Loucy (cell line): ENCODE data around the gene NDUFAF4.

Experiments
- H2AFZ ChIP-seq: fragments of 200-600 bp; sonication (generic); 2 replicates; pipeline ENCODE4 v1.6.0; 2016; ENCODE audit warnings: antibody characterized with exemption, mild to moderate bottlenecking, low read length, moderate library complexity
- H3F3A ChIP-seq: fragments of 200-600 bp; 2 replicates; pipeline ENCODE4 v1.6.0; 2016; ENCODE audit warnings: antibody characterized with exemption, low read depth, mild to moderate bottlenecking
- H3K27me3 ChIP-seq: fragments of 200-600 bp; sonication (generic); 2 replicates; pipeline ENCODE4 v1.6.1; 2014; ENCODE audit warnings: low read length, mild to moderate bottlenecking; ENCODE audit not compliant: insufficient read depth, poor library complexity, severe bottlenecking
- H3K36me3 ChIP-seq: fragments of 200-600 bp; sonication (generic); 2 replicates; pipeline ENCODE4 v1.6.1; 2016; ENCODE audit warnings: low read length; ENCODE audit not compliant: insufficient read depth
- H3K4me1 ChIP-seq: fragments of 200-600 bp; sonication (generic); 2 replicates; pipeline ENCODE4 v1.5.1; 2014; ENCODE audit warnings: low read length, mild to moderate bottlenecking; ENCODE audit not compliant: insufficient read depth, poor library complexity, severe bottlenecking
- H3K4me2 ChIP-seq: fragments of 200-600 bp; sonication (generic); 2 replicates; pipeline ENCODE4 v1.6.0; 2014; ENCODE audit warnings: antibody characterized with exemption, low read length, low read depth, mild to moderate bottlenecking; ENCODE audit not compliant: poor library complexity, severe bottlenecking
- H3K4me3 ChIP-seq: fragments of 200-600 bp; sonication (generic); 2 replicates; pipeline ENCODE4 v1.5.1; 2014; ENCODE audit warnings: low read length, mild to moderate bottlenecking, mixed read lengths; ENCODE audit not compliant: poor library complexity, severe bottlenecking
- H3K79me2 ChIP-seq: fragments of 200-600 bp; sonication (generic); 2 replicates; pipeline ENCODE4 v1.6.1; 2014; ENCODE audit warnings: low read length; ENCODE audit not compliant: insufficient read depth
- H3K9ac ChIP-seq: fragments of 200-600 bp; sonication (generic); 2 replicates; pipeline ENCODE4 v1.6.0; 2014; ENCODE audit warnings: mild to moderate bottlenecking, low read depth, low read length, moderate library complexity; ENCODE audit not compliant: poor library complexity, severe bottlenecking
- H3K9me2 ChIP-seq: fragments of 200-600 bp; sonication (generic); replicated peaks from 2 replicates; pipeline ENCODE4 v1.6.1; 2016; ENCODE audit warnings: low read depth, low read length, mixed read lengths
- H3K9me3 ChIP-seq: fragments of 200-600 bp; sonication (generic); 2 replicates; pipeline ENCODE4 v1.6.1; 2014; ENCODE audit warnings: mild to moderate bottlenecking, antibody characterized with exemption, low read length, low read depth; ENCODE audit not compliant: insufficient read depth
- H4K20me1 ChIP-seq: fragments of 200-600 bp; sonication (generic); 2 replicates; pipeline ENCODE4 v1.6.0; 2014; ENCODE audit warnings: antibody characterized with exemption, low read length, mild to moderate bottlenecking; ENCODE audit not compliant: insufficient read depth, poor library complexity, severe bottlenecking
- EZH2phosphoT487 ChIP-seq: fragments of 200-600 bp; IDR thresholded peaks from 2 replicates; pipeline ENCODE4 v1.6.1; 2018; ENCODE audit warnings: antibody characterized with exemption, mild to moderate bottlenecking, moderate library complexity, borderline replicate concordance
- TF ChIP-seq, protein P1 (sequence below): fragments of 200-600 bp; sonication (generic); conservative IDR thresholded peaks from 2 replicates; pipeline ENCODE4 v1.5.1; 2014; ENCODE audit warnings: mild to moderate bottlenecking, antibody characterized with exemption, low read length

Gene NDUFAF4

GRCh38 chr6:96861588-96861987 lies 36.1 kb downstream of the NDUFAF4 start:
- Histone ChIP-seq H3K4me1 (no peaks in the 10 kb centered on the region), H3K4me2 (no peak overlapping the region), H3K4me3 (no peak overlapping the region), H4K20me1 (no peaks in the 10 kb centered on the region), H3F3A (no peaks in the 10 kb centered on the region), H3K9ac (no peak overlapping the region), H3K9me3 (no peaks in the 10 kb centered on the region), H3K27me3 (no peaks in the 10 kb centered on the region), H3K79me2 (no peaks in the 10 kb centered on the region), H2AFZ (no peak overlapping the region), H3K9me2 (no peaks in the 10 kb centered on the region), H3K36me3 (no peaks in the 10 kb centered on the region)
- TF ChIP-seq EZH2phosphoT487: no peak
- TF ChIP-seq, protein P1, sequence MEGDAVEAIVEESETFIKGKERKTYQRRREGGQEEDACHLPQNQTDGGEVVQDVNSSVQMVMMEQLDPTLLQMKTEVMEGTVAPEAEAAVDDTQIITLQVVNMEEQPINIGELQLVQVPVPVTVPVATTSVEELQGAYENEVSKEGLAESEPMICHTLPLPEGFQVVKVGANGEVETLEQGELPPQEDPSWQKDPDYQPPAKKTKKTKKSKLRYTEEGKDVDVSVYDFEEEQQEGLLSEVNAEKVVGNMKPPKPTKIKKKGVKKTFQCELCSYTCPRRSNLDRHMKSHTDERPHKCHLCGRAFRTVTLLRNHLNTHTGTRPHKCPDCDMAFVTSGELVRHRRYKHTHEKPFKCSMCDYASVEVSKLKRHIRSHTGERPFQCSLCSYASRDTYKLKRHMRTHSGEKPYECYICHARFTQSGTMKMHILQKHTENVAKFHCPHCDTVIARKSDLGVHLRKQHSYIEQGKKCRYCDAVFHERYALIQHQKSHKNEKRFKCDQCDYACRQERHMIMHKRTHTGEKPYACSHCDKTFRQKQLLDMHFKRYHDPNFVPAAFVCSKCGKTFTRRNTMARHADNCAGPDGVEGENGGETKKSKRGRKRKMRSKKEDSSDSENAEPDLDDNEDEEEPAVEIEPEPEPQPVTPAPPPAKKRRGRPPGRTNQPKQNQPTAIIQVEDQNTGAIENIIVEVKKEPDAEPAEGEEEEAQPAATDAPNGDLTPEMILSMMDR: no peak

GRCh38 chr6:96856856-96857255 lies 40.8 kb downstream of the NDUFAF4 start:
- Histone ChIP-seq H3K9ac (no peak overlapping the region), H3K4me3 (no peak overlapping the region), H3K27me3 (no peaks in the 10 kb centered on the region), H3K4me1 (no peaks in the 10 kb centered on the region), H4K20me1 (no peaks in the 10 kb centered on the region), H3K36me3 (no peaks in the 10 kb centered on the region), H3F3A (no peaks in the 10 kb centered on the region), H2AFZ (no peak overlapping the region), H3K9me2 (no peaks in the 10 kb centered on the region), H3K79me2 (no peaks in the 10 kb centered on the region), H3K9me3 (no peaks in the 10 kb centered on the region), H3K4me2 (no peak overlapping the region)
- TF ChIP-seq, protein P1: no peak
- no peak for TF ChIP-seq EZH2phosphoT487

DNA sequence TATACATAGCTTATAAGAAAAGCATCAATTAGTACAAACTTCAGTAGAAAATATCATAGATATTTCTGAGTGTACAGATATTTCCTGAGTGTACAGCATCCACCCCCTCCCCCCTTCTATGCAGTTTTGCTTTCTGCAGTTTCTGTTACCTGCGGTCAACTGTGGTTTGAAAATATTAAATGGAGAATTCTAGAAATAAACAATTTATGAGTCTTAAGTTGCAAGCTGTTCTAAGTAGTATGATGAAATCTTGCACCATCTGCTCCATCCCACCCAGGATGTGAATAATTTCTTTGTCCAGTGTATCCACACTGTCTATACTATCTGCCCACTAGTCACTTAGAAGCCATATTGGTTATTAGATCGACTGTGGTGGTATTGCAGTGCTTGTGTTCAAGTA lies 44.6 kb downstream of the NDUFAF4 start:
- no peak overlapping the region for H2AFZ ChIP-seq
- no peak overlapping the region for H3K9ac ChIP-seq
- TF ChIP-seq EZH2phosphoT487: no peak
- TF ChIP-seq, protein P1: no peak
- H3K79me2 ChIP-seq: no peaks in the 10 kb centered on the region
- H3K4me2 ChIP-seq: no peak overlapping the region
- H3K9me2 ChIP-seq: no peaks in the 10 kb centered on the region
- H3F3A ChIP-seq: no peaks in the 10 kb centered on the region
- no peaks in the 10 kb centered on the region for H4K20me1 ChIP-seq
- H3K36me3 ChIP-seq: no peaks in the 10 kb centered on the region
- H3K27me3 ChIP-seq: no peaks in the 10 kb centered on the region
- no peak overlapping the region for H3K4me3 ChIP-seq
- no peaks in the 10 kb centered on the region for H3K4me1 ChIP-seq
- no peaks in the 10 kb centered on the region for H3K9me3 ChIP-seq
